ENCODE measurements around the gene SECTM1.
A peak's percentile ranks its signal among the peaks of the same experiment; 100 is the strongest.

The SECTM1 gene

GRCh38 chr17:82301916-82302567 is 31.5 kb downstream of the SECTM1 start:
- no peak overlapping the region for H3K18ac ChIP-seq (ENCODE audit: low read depth in 1 of 2, low read length in 2 of 2)
- no peak overlapping the region for H3K23ac ChIP-seq (ENCODE audit: low read length in 2 of 2)
- no peaks in the 10 kb centered on the region for H3K79me1 ChIP-seq (replicated peaks; ENCODE audit: low read length, poor library complexity, severe bottlenecking)
- no peak overlapping the region for H2AFZ ChIP-seq (ENCODE audit: low read depth, low read length)
- DNase-seq = no peak
- no peak overlapping the region for H4K8ac ChIP-seq (ENCODE audit: low read length)
- H2BK5ac ChIP-seq (ENCODE audit: low read depth, low read length, poor library complexity, severe bottlenecking) = no peak overlapping the region
- no peak overlapping the region for H2BK12ac ChIP-seq (ENCODE audit: low read length in 2 of 2)
- H3K4me1 ChIP-seq (ENCODE audit: control insufficient read depth, insufficient read depth, low read depth, low read length) = peaks cover 35% of the 10 kb centered on the region
- H3K36me3 ChIP-seq (ENCODE audit: control insufficient read depth in 1 of 2, insufficient read depth in 2 of 2, low read depth in 1 of 2, low read length in 2 of 2) = no peaks in the 10 kb centered on the region
- H3K4me3 ChIP-seq (ENCODE audit: insufficient read depth in 1 of 2, low read depth in 1 of 2, low read length in 2 of 2) = no peak overlapping the region
- H3K9ac ChIP-seq (ENCODE audit: low read length) = no peak overlapping the region
- no peaks in the 10 kb centered on the region for H3K9me3 ChIP-seq (ENCODE audit: control insufficient read depth, low read length)
- WGBS = 80% methylated on average over 20 of the region's 23 CpGs
- no peak overlapping the region for H2BK120ac ChIP-seq (ENCODE audit: low read depth, low read length)
- no peak overlapping the region for H4K91ac ChIP-seq (ENCODE audit: low read length)
- H3K14ac ChIP-seq (ENCODE audit: low read length in 2 of 2) = no peak overlapping the region
- H3K27me3 ChIP-seq (ENCODE audit: control insufficient read depth in 1 of 2, insufficient read depth in 1 of 2, low read length in 2 of 2) = peaks cover 0 to 6% of the 10 kb centered on the region in 2 experiments
- H3K4ac ChIP-seq (ENCODE audit: low read depth in 1 of 2, low read length in 2 of 2) = no peak overlapping the region
- H3K4me2 ChIP-seq (ENCODE audit: low read length, poor library complexity, severe bottlenecking) = no peak overlapping the region
- H3K27ac ChIP-seq (ENCODE audit: low read length, poor library complexity, severe bottlenecking) = no peak overlapping the region
- no peak overlapping the region for H2AK5ac ChIP-seq (ENCODE audit: low read length, severe bottlenecking)
- no peak overlapping the region for H2BK15ac ChIP-seq (ENCODE audit: low read depth, poor library complexity, severe bottlenecking)

- WGBS = 90% methylated on average over 12 of the region's 12 CpGs
- no peak overlapping the region for H2BK12ac ChIP-seq (ENCODE audit: low read length in 2 of 2)
- no peak overlapping the region for H2BK5ac ChIP-seq (ENCODE audit: low read depth, low read length, poor library complexity, severe bottlenecking)
- H2AFZ ChIP-seq (ENCODE audit: low read depth, low read length) = no peak overlapping the region
- H3K79me1 ChIP-seq (replicated peaks; ENCODE audit: low read length, poor library complexity, severe bottlenecking) = no peaks in the 10 kb centered on the region
- H4K91ac ChIP-seq (ENCODE audit: low read length) = peak overlapping the region; percentile 63
- no peak for DNase-seq
- peaks cover 37% of the 10 kb centered on the region for H3K4me1 ChIP-seq (ENCODE audit: control insufficient read depth, insufficient read depth, low read depth, low read length)
- H3K18ac ChIP-seq (ENCODE audit: low read depth in 1 of 2, low read length in 2 of 2) = no peak overlapping the region
- no peaks in the 10 kb centered on the region for H3K9me3 ChIP-seq (ENCODE audit: control insufficient read depth, low read length)
- no peak overlapping the region for H2AK5ac ChIP-seq (ENCODE audit: low read length, severe bottlenecking)
- no peak overlapping the region for H2BK120ac ChIP-seq (ENCODE audit: low read depth, low read length)
- peak overlapping the region; percentile 31 for H2BK15ac ChIP-seq (ENCODE audit: low read depth, poor library complexity, severe bottlenecking)
- no peak overlapping the region for H3K4me3 ChIP-seq (ENCODE audit: insufficient read depth in 1 of 2, low read depth in 1 of 2, low read length in 2 of 2)
- H4K8ac ChIP-seq (ENCODE audit: low read length) = peak overlapping the region; percentile 5
- no peak overlapping the region for H3K14ac ChIP-seq (ENCODE audit: low read length in 2 of 2)
- peaks cover 0 to 6% of the 10 kb centered on the region in 2 experiments for H3K27me3 ChIP-seq (ENCODE audit: control insufficient read depth in 1 of 2, insufficient read depth in 1 of 2, low read length in 2 of 2)
- H3K36me3 ChIP-seq (ENCODE audit: control insufficient read depth in 1 of 2, insufficient read depth in 2 of 2, low read depth in 1 of 2, low read length in 2 of 2) = no peaks in the 10 kb centered on the region
- no peak overlapping the region for H3K23ac ChIP-seq (ENCODE audit: low read length in 2 of 2)
- H3K9ac ChIP-seq (ENCODE audit: low read length) = peak overlapping the region; percentile 43
- no peak overlapping the region for H3K4ac ChIP-seq (ENCODE audit: low read depth in 1 of 2, low read length in 2 of 2)
- H3K27ac ChIP-seq (ENCODE audit: low read length, poor library complexity, severe bottlenecking) = no peak overlapping the region
- H3K4me2 ChIP-seq (ENCODE audit: low read length, poor library complexity, severe bottlenecking) = no peak overlapping the region
These were observed 32.2 kb downstream of the SECTM1 start for GRCh38 chr17:82301300-82301915.

GRCh38 chr17:82300707-82301270 is 32.8 kb downstream of the SECTM1 start:
- Histone ChIP-seq H4K91ac (ENCODE audit: low read length) (no peak overlapping the region), H4K8ac (ENCODE audit: low read length) (no peak overlapping the region), H3K4ac (ENCODE audit: low read depth in 1 of 2, low read length in 2 of 2) (no peak overlapping the region), H2BK12ac (ENCODE audit: low read length in 2 of 2) (no peak overlapping the region), H3K27ac (ENCODE audit: low read length, poor library complexity, severe bottlenecking) (no peak overlapping the region), H3K9me3 (ENCODE audit: control insufficient read depth, low read length) (no peaks in the 10 kb centered on the region), H2AFZ (ENCODE audit: low read depth, low read length) (no peak overlapping the region), H2AK5ac (ENCODE audit: low read length, severe bottlenecking) (no peak overlapping the region), H3K9ac (ENCODE audit: low read length) (peak overlapping the region; percentile 43), H3K23ac (ENCODE audit: low read length in 2 of 2) (no peak overlapping the region), H3K4me3 (ENCODE audit: insufficient read depth in 1 of 2, low read depth in 1 of 2, low read length in 2 of 2) (no peak overlapping the region), H2BK5ac (ENCODE audit: low read depth, low read length, poor library complexity, severe bottlenecking) (no peak overlapping the region), H3K4me2 (ENCODE audit: low read length, poor library complexity, severe bottlenecking) (no peak overlapping the region), H3K14ac (ENCODE audit: low read length in 2 of 2) (no peak overlapping the region), H3K18ac (ENCODE audit: low read depth in 1 of 2, low read length in 2 of 2) (no peak overlapping the region), H2BK15ac (ENCODE audit: low read depth, poor library complexity, severe bottlenecking) (peak overlapping the region; percentile 31), H2BK120ac (ENCODE audit: low read depth, low read length) (no peak overlapping the region), H3K79me1 (replicated peaks; ENCODE audit: low read length, poor library complexity, severe bottlenecking) (no peaks in the 10 kb centered on the region), H3K4me1 (ENCODE audit: control insufficient read depth, insufficient read depth, low read depth, low read length) (peaks cover 37% of the 10 kb centered on the region), H3K36me3 (ENCODE audit: control insufficient read depth in 1 of 2, insufficient read depth in 2 of 2, low read depth in 1 of 2, low read length in 2 of 2) (no peaks in the 10 kb centered on the region), H3K27me3 (ENCODE audit: control insufficient read depth in 1 of 2, insufficient read depth in 1 of 2, low read length in 2 of 2) (peaks cover 0 to 6% of the 10 kb centered on the region in 2 experiments)
- DNase-seq = peak; percentile 58
- WGBS = 50% methylated on average over 21 of the region's 21 CpGs

- no peak overlapping the region for H3K9ac ChIP-seq (ENCODE audit: low read length)
- 96% methylated on average over 13 of the region's 13 CpGs for WGBS
- no peak overlapping the region for H4K91ac ChIP-seq (ENCODE audit: low read length)
- H3K27ac ChIP-seq (ENCODE audit: low read length, poor library complexity, severe bottlenecking) = no peak overlapping the region
- no peak overlapping the region for H3K14ac ChIP-seq (ENCODE audit: low read length in 2 of 2)
- no peak overlapping the region for H3K23ac ChIP-seq (ENCODE audit: low read length in 2 of 2)
- no peak overlapping the region for H2BK15ac ChIP-seq (ENCODE audit: low read depth, poor library complexity, severe bottlenecking)
- no peak overlapping the region for H2BK5ac ChIP-seq (ENCODE audit: low read depth, low read length, poor library complexity, severe bottlenecking)
- H3K4me1 ChIP-seq (ENCODE audit: control insufficient read depth, insufficient read depth, low read depth, low read length) = peaks cover 37% of the 10 kb centered on the region
- no peaks in the 10 kb centered on the region for H3K9me3 ChIP-seq (ENCODE audit: control insufficient read depth, low read length)
- no peak overlapping the region for H2BK120ac ChIP-seq (ENCODE audit: low read depth, low read length)
- no peak overlapping the region for H3K18ac ChIP-seq (ENCODE audit: low read depth in 1 of 2, low read length in 2 of 2)
- H3K4me3 ChIP-seq (ENCODE audit: insufficient read depth in 1 of 2, low read depth in 1 of 2, low read length in 2 of 2) = no peak overlapping the region
- no peak overlapping the region for H4K8ac ChIP-seq (ENCODE audit: low read length)
- H3K27me3 ChIP-seq (ENCODE audit: control insufficient read depth in 1 of 2, insufficient read depth in 1 of 2, low read length in 2 of 2) = peaks cover 0 to 6% of the 10 kb centered on the region in 2 experiments
- no peak overlapping the region for H2BK12ac ChIP-seq (ENCODE audit: low read length in 2 of 2)
- no peak overlapping the region for H3K4ac ChIP-seq (ENCODE audit: low read depth in 1 of 2, low read length in 2 of 2)
- no peak for DNase-seq
- no peak overlapping the region for H2AFZ ChIP-seq (ENCODE audit: low read depth, low read length)
- no peak overlapping the region for H3K4me2 ChIP-seq (ENCODE audit: low read length, poor library complexity, severe bottlenecking)
- H3K36me3 ChIP-seq (ENCODE audit: control insufficient read depth in 1 of 2, insufficient read depth in 2 of 2, low read depth in 1 of 2, low read length in 2 of 2) = no peaks in the 10 kb centered on the region
- H3K79me1 ChIP-seq (replicated peaks; ENCODE audit: low read length, poor library complexity, severe bottlenecking) = no peaks in the 10 kb centered on the region
- H2AK5ac ChIP-seq (ENCODE audit: low read length, severe bottlenecking) = no peak overlapping the region
These were observed 33.3 kb downstream of the SECTM1 start for GRCh38 chr17:82300228-82300627.
